ENCODE data around the gene RASGRF2. TPM values are rescaled to one million over a fixed set of nuclear protein-coding genes. Genes with fewer than 3 reads are reported as not detected.

Gene RASGRF2
- total and polyA plus RNA-seq, 2 of the 13 experiments (the other 11 are each of a cell fraction or from before 2014, with no cell fraction given): 23.6 to 29.0 TPM

DNA sequence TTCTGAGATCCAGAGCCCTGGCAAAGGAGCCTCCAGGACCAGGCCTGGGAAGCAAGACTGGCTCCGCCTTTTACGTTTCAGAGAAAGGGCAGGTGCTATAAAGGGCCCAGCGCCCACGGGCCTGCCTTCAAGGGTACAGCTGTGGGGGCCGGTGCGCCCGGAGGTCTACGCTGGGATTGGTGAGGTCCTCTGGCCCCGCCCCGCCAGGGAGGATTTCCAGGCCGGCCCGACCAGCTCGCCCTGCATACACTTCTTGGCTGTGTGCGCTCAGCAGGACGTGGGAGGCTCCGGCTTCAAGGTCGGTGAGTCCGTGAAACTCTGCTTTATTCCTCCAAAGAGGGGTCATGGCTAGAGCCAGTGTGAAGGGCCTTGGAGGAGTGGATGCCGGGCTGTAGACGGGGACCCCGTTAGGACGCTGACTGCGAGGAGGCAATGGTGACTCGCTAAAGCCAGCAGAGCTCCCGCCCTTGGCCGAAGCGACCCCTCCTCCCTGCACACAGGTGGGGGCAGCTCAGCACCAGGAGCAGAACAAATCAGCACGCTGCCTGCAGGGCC is 273.0 kb downstream of the RASGRF2 start, which contains the start of gene CKMT2:
Gene CKMT2, plus strand, starts transcription at position 243 of the 555 bp plus-strand sequence. CDS start 17,811 bp downstream, outside the sequence.
- Histone ChIP-seq H3K27me3 (ENCODE audit: control insufficient read depth in 1 of 2, insufficient read depth in 2 of 2, low read length in 2 of 2) (no peaks in the 10 kb centered on the region), H3K9me3 (ENCODE audit: low read length) (no peaks in the 10 kb centered on the region), H3K36me3 (replicated peaks in 1 of 2; ENCODE audit: control insufficient read depth in 1 of 2, insufficient read depth in 2 of 2, low read length in 2 of 2) (no peaks in the 10 kb centered on the region), H3K4me2 (ENCODE audit: low read depth, low read length) (peak within 1 kb of the TSS; percentile 80), H3K79me2 (ENCODE audit: insufficient read depth, low read length) (no peaks in the 10 kb centered on the region), H3K9ac (ENCODE audit: insufficient read depth, low read depth, low read length) (peak within 1 kb of the TSS; percentile 59), H4K20me1 (ENCODE audit: insufficient read depth, low read length) (no peaks in the 10 kb centered on the region), H3K4me3 (replicated peaks in 1 of 3; ENCODE audit: insufficient read depth in 1 of 3, low read depth in 2 of 3, low read length in 3 of 3) (peak within 1 kb of the TSS; percentile 43 to 68 (median 53); a peak in 5 of 6 replicates), H2AFZ (ENCODE audit: low read length) (no peak within 1 kb of the TSS), H3K4me1 (ENCODE audit: insufficient read depth, low read length) (peaks cover 33% of the 10 kb centered on the region), H3K27ac (ENCODE audit: extremely low read length, insufficient read depth, low read length) (peak within 1 kb of the TSS; percentile 50)
- POLR2A ChIA-PET: interaction anchor here (0.7 to 1.3 kb wide), 3 partner anchors 36 to 68 kb away, joined by 3 to 5 read pairs (median 4); partner anchors contain the start of gene ZCCHC9
- 39% methylated on average over 4 of the region's 28 CpGs for WGBS (ENCODE audit: low lambda C conversion rate)
- BruUV-seq (replicated peaks): no TSS peak
- in situ Hi-C loops (cut with HindIII; ENCODE audit: extremely low pct_ligation_motif_present, low pct_unique_long_range_greater_than_20kb) (no loop called here), intact Hi-C loops (cut with micrococcal nuclease; ENCODE audit: unreplicated experiment) (loop anchor here (5.0 kb wide), 1 partner anchor 69 kb away; the partner anchor contains the start of gene ZCCHC9)
- ATAC-seq (peak; percentile 94), DNase-seq (ENCODE audit: low spot score) (peak; percentile 33), FAIRE-seq (no peak)
- CTCF ChIA-PET (ENCODE audit: low intra/inter-chr PET ratio, low total read pairs): no interaction called here
- TF ChIP-seq ZBTB7A (CRISPR knock-in tag; IDR thresholded peaks at IDR 0.05) (peak; percentile 73), TAF1 (CRISPR knock-in tag; IDR thresholded peaks at IDR 0.05) (peak; percentile 42; the same call in 1 of the 2 replicates), ZNF441 (CRISPR knock-in tag; IDR thresholded peaks at IDR 0.05; ENCODE audit: borderline replicate concordance) (no peak), ZNF33B (CRISPR knock-in tag; IDR thresholded peaks at IDR 0.05) (no peak), KAT7 (CRISPR knock-in tag; IDR thresholded peaks at IDR 0.05; ENCODE audit: borderline replicate concordance) (no peak), AKAP8 (CRISPR knock-in tag; IDR thresholded peaks at IDR 0.05) (no peak), ZNF816 (CRISPR knock-in tag; IDR thresholded peaks at IDR 0.05; ENCODE audit: borderline replicate concordance) (no peak), MIER3 (CRISPR knock-in tag; IDR thresholded peaks at IDR 0.05; ENCODE audit: borderline replicate concordance) (no peak), REPIN1 (CRISPR knock-in tag; IDR thresholded peaks at IDR 0.05; ENCODE audit: borderline replicate concordance, low read depth) (no peak), ZNF83 (CRISPR knock-in tag; IDR thresholded peaks at IDR 0.05; ENCODE audit: borderline replicate concordance) (no peak), SOX13 (IDR thresholded peaks at IDR 0.05) (no peak), SOX13 (CRISPR knock-in tag; conservative IDR thresholded peaks at IDR 0.05 in 1 of 2, IDR thresholded peaks at IDR 0.05 in 1 of 2) (no peak), ZFP90 (CRISPR knock-in tag; IDR thresholded peaks at IDR 0.05; ENCODE audit: borderline replicate concordance) (no peak), ZNF619 (CRISPR knock-in tag; IDR thresholded peaks at IDR 0.05) (no peak), ZNF614 (CRISPR knock-in tag; IDR thresholded peaks at IDR 0.05; ENCODE audit: borderline replicate concordance) (no peak), AGO2 (optimal IDR thresholded peaks at IDR 0.05; ENCODE audit: low read depth, low read length) (peak; percentile 86), NCOR1 (IDR thresholded peaks at IDR 0.05; ENCODE audit: borderline replicate concordance, low read length) (no peak), ARID2 (CRISPR knock-in tag; IDR thresholded peaks at IDR 0.05; ENCODE audit: borderline replicate concordance) (no peak)
- TF ChIP-seq, protein P1, sequence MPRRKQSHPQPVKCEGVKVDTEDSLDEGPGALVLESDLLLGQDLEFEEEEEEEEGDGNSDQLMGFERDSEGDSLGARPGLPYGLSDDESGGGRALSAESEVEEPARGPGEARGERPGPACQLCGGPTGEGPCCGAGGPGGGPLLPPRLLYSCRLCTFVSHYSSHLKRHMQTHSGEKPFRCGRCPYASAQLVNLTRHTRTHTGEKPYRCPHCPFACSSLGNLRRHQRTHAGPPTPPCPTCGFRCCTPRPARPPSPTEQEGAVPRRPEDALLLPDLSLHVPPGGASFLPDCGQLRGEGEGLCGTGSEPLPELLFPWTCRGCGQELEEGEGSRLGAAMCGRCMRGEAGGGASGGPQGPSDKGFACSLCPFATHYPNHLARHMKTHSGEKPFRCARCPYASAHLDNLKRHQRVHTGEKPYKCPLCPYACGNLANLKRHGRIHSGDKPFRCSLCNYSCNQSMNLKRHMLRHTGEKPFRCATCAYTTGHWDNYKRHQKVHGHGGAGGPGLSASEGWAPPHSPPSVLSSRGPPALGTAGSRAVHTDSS (CRISPR knock-in tag; conservative IDR thresholded peaks at IDR 0.05): no peak
- TF ChIP-seq, protein P2, sequence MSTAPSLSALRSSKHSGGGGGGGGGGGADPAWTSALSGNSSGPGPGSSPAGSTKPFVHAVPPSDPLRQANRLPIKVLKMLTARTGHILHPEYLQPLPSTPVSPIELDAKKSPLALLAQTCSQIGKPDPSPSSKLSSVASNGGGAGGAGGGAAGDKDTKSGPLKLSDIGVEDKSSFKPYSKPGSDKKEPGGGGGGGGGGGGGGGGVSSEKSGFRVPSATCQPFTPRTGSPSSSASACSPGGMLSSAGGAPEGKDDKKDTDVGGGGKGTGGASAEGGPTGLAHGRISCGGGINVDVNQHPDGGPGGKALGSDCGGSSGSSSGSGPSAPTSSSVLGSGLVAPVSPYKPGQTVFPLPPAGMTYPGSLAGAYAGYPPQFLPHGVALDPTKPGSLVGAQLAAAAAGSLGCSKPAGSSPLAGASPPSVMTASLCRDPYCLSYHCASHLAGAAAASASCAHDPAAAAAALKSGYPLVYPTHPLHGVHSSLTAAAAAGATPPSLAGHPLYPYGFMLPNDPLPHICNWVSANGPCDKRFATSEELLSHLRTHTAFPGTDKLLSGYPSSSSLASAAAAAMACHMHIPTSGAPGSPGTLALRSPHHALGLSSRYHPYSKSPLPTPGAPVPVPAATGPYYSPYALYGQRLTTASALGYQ (CRISPR knock-in tag; IDR thresholded peaks at IDR 0.05): no peak
- TF ChIP-seq, protein P3, sequence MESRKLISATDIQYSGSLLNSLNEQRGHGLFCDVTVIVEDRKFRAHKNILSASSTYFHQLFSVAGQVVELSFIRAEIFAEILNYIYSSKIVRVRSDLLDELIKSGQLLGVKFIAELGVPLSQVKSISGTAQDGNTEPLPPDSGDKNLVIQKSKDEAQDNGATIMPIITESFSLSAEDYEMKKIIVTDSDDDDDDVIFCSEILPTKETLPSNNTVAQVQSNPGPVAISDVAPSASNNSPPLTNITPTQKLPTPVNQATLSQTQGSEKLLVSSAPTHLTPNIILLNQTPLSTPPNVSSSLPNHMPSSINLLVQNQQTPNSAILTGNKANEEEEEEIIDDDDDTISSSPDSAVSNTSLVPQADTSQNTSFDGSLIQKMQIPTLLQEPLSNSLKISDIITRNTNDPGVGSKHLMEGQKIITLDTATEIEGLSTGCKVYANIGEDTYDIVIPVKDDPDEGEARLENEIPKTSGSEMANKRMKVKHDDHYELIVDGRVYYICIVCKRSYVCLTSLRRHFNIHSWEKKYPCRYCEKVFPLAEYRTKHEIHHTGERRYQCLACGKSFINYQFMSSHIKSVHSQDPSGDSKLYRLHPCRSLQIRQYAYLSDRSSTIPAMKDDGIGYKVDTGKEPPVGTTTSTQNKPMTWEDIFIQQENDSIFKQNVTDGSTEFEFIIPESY (CRISPR knock-in tag; IDR thresholded peaks at IDR 0.05): no peak

Measured in HepG2 (cell line).